ENCODE measurements around the gene SLC9A5.

DNA sequence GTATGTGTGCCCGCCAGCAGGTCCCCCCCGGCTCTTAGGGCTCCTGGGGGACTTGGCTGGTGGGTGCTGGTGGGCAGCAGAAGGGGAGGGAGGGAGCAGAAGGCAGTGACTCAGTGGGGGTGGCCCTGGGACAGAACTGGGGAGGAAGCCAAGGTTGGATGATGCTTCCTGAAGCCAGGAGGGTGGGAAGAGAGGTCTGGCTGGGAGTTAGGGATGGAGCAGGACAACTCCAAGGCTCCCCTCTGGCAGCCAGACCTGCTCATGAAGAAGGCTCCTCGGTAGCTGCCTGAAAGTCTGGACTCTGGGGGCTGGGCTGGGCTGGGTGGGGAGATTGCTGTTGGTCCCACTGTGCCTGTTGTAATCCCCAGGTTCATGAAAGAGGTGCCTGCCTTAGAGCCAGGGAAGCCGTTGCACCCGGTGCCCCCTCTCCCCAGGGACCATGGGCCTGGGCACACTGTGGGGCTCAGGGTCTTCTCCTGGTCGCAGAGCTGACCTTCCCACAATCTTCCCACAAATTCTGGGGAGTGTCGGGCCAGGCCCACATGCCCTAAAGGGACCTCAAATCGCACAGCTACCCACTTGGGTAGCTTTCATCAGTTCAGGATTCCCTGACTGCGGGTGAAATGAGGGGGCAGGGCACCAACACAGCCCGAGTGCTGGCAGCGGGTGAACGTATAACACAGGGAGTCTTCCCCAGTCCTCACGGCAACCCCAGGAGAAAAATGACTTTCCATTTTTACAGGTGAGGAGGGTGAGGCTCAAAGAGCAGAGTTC lies 29.4 kb downstream of the SLC9A5 start:
- TF ChIP-seq JUNB (IDR thresholded peaks at IDR 0.05) (no peak), HDAC6 (IDR thresholded peaks at IDR 0.05; ENCODE audit: unreplicated experiment) (no peak), CREB1 (IDR thresholded peaks at IDR 0.05; ENCODE audit: low read depth) (no peak)
